ENCODE results near the gene DMRTC2. TPM values are rescaled to one million over a fixed set of nuclear protein-coding genes. Genes with fewer than 3 reads are reported as not detected.

The DMRTC2 gene
- total RNA-seq (not detected), polyA plus RNA-seq (not detected)

DNA sequence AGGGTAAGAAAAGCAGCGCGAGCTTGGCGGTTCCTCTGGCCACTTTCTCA lies at the start of gene DMRTC2:
Gene DMRTC2 (plus strand): TSS at position 42 of the 50 bp plus-strand sequence. CDS start 2,387 bp downstream, outside the sequence.
- no peaks in the 10 kb centered on the region for H3K36me3 ChIP-seq (ENCODE audit: insufficient read depth, low read length)
- Mint-ChIP-seq H3K4me3 (no peak within 1 kb of the TSS), H3K27ac (peak within 1 kb of the TSS in 1 of 7 donors; percentile 68), H3K36me3 (no peaks in the 10 kb centered on the region), H3K4me1 (no peaks in the 10 kb centered on the region), H3K9me3 (peaks cover 0 to 2% (median 0%) of the 10 kb centered on the region in 8 donors), H3K27me3 (peaks cover 0 to 4% of the 10 kb centered on the region in 2 donors)
- H3K9me3 ChIP-seq (ENCODE audit: control insufficient read depth in 1 of 2, low read length in 2 of 2) = no peaks in the 10 kb centered on the region
- POLR2A ChIA-PET (ENCODE audit: partially characterized antibody) = no interaction called here
- H3K4me3 ChIP-seq (ENCODE audit: low read length in 2 of 2) = no peak within 1 kb of the TSS
- H3K27me3 ChIP-seq (ENCODE audit: insufficient read depth, low read length) = no peaks in the 10 kb centered on the region
- no peaks in the 10 kb centered on the region for H3K4me1 ChIP-seq (ENCODE audit: insufficient read depth, low read length)
- no peak for DNase-seq
- no peak within 1 kb of the TSS for H3K27ac ChIP-seq (ENCODE audit: low read depth, low read length)
- CTCF ChIA-PET (ENCODE audit: partially characterized antibody) = no interaction called here
- intact Hi-C loops (cut with micrococcal nuclease) = no loop called here

DNA sequence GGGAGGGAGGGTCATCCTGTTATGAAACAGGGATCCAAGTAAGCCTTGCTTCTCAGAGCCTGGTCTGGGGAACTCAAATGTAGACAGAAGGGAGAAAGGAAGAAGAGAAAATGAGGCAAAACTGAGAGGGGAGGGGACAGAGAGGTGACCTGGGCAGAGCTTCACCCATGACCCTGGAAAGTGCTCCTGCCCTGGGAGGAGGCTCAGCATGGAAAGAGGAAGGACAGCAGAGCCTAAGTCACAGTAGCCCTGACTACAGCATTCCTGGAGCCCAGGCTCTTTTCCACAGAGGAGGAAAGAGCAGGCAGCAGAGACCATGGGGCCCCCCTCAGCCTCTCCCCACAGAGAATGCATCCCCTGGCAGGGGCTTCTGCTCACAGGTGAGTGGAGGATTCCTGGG lies 48.5 kb upstream of the DMRTC2 start, which contains the start of gene CEACAM3:
Gene CEACAM3 (plus strand): TSS at position 226 of the 400 bp plus-strand sequence. CDS start 91 bp downstream, at position 317.
- Mint-ChIP-seq H3K27ac (no peak within 1 kb of the TSS), H3K36me3 (no peaks in the 10 kb centered on the region), H3K27me3 (peaks cover 22 to 28% of the 10 kb centered on the region in 2 donors), H3K4me1 (peaks cover 0 to 4% (median under 1%) of the 10 kb centered on the region in 4 donors), H3K4me3 (no peak within 1 kb of the TSS), H3K9me3 (peaks cover 0 to 1% (median 0%) of the 10 kb centered on the region in 8 donors)
- intact Hi-C loops (cut with micrococcal nuclease) = no loop called here
- DNase-seq = no peak
- no peak within 1 kb of the TSS for H3K27ac ChIP-seq (ENCODE audit: low read depth, low read length)
- ChIA-PET CTCF (ENCODE audit: partially characterized antibody) (interaction anchor here (0.7 to 3.2 kb wide), 8 partner anchors 10 to 155 kb away, joined by 3 to 23 read pairs (median 4); no protein-coding TSS in a partner anchor), POLR2A (ENCODE audit: partially characterized antibody) (no interaction called here)
- H3K36me3 ChIP-seq (ENCODE audit: insufficient read depth, low read length) = no peaks in the 10 kb centered on the region
- H3K4me1 ChIP-seq (ENCODE audit: insufficient read depth, low read length) = no peaks in the 10 kb centered on the region
- H3K9me3 ChIP-seq (ENCODE audit: control insufficient read depth in 1 of 2, low read length in 2 of 2) = no peaks in the 10 kb centered on the region
- no peak within 1 kb of the TSS for H3K4me3 ChIP-seq (ENCODE audit: low read length in 2 of 2)
- H3K27me3 ChIP-seq (ENCODE audit: insufficient read depth, low read length) = no peaks in the 10 kb centered on the region

DNA sequence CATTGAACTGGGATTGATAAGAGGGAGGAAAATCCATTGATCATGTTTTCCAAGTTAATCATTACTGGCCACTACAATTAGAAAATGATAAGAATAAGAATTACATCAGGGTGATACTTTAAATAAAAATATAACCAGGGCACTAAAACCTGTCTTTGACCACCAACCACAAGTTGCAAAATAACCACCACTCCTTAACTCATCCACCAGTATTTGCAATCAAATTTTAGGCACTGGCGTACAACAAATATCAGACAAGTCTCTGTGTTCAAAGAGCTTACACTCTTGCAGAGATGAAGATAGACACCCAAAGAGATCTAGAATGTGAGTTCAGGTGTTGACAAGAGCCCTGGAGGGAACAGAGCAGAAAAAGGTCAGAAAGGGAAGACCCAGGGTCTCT lies 47.9 kb upstream of the DMRTC2 start:
- H3K27me3 ChIP-seq (ENCODE audit: insufficient read depth, low read length) = no peaks in the 10 kb centered on the region
- no peaks in the 10 kb centered on the region for H3K4me1 ChIP-seq (ENCODE audit: insufficient read depth, low read length)
- ChIA-PET CTCF (ENCODE audit: partially characterized antibody) (interaction anchor here (3.2 kb wide), 1 partner anchor 44 kb away, joined by 23 read pairs; no protein-coding TSS in a partner anchor), POLR2A (ENCODE audit: partially characterized antibody) (no interaction called here)
- H3K9me3 ChIP-seq (ENCODE audit: control insufficient read depth in 1 of 2, low read length in 2 of 2) = no peaks in the 10 kb centered on the region
- no peak overlapping the region for H3K4me3 ChIP-seq (ENCODE audit: low read length in 2 of 2)
- no peaks in the 10 kb centered on the region for H3K36me3 Mint-ChIP-seq
- no peak overlapping the region for H3K4me3 Mint-ChIP-seq
- peaks cover 22 to 25% of the 10 kb centered on the region in 2 donors for H3K27me3 Mint-ChIP-seq
- intact Hi-C loops (cut with micrococcal nuclease) = no loop called here
- H3K36me3 ChIP-seq (ENCODE audit: insufficient read depth, low read length) = no peaks in the 10 kb centered on the region
- peaks cover 0 to 1% (median 0%) of the 10 kb centered on the region in 8 donors for H3K9me3 Mint-ChIP-seq
- peaks cover 0 to 4% (median under 1%) of the 10 kb centered on the region in 4 donors for H3K4me1 Mint-ChIP-seq
- H3K27ac Mint-ChIP-seq = no peak overlapping the region
- DNase-seq = no peak
- H3K27ac ChIP-seq (ENCODE audit: low read depth, low read length) = no peak overlapping the region

DNA sequence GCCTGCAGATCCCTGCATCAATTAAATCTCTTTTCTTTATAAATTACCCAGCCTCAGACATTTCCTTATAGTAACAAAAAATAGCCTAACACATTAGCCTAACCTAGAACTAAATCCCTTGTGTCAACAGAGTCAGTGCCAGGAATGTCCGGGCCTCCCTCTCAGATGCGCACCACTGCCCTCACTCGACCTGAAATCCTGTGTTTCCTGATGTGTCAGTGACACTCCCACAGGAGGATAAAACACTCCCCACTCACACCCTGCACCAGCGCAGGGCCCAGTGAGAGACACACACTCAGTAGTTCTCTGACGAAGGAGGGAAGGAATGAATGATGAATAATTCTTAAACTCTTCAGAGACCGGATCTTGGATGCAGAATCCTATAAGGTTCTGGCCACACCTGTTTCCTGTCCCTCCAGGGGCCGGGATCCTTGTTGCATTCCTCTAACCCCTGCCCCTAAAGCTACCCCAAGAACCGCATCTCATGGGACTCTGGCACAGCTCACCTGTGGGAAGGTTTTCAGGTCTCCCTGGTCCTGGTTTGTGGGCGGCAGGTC lies 45.3 kb upstream of the DMRTC2 start:
- POLR2A ChIA-PET (ENCODE audit: partially characterized antibody) = no interaction called here
- no peak overlapping the region for H3K27ac ChIP-seq (ENCODE audit: low read depth, low read length)
- H3K27me3 ChIP-seq (ENCODE audit: insufficient read depth, low read length) = no peaks in the 10 kb centered on the region
- CTCF ChIA-PET (ENCODE audit: partially characterized antibody) = no interaction called here
- Mint-ChIP-seq H3K9me3 (peaks cover 0 to 1% (median 0%) of the 10 kb centered on the region in 8 donors), H3K4me1 (peaks cover 2 to 10% (median 5%) of the 10 kb centered on the region in 4 donors), H3K4me3 (no peak overlapping the region), H3K27me3 (peaks cover 7 to 11% of the 10 kb centered on the region in 2 donors), H3K36me3 (no peaks in the 10 kb centered on the region), H3K27ac (peak overlapping the region in 2 of 7 donors; percentile 53 to 75)
- no peak for DNase-seq
- no peak overlapping the region for H3K4me3 ChIP-seq (ENCODE audit: low read length in 2 of 2)
- H3K9me3 ChIP-seq (ENCODE audit: control insufficient read depth in 1 of 2, low read length in 2 of 2) = no peaks in the 10 kb centered on the region
- H3K4me1 ChIP-seq (ENCODE audit: insufficient read depth, low read length) = no peaks in the 10 kb centered on the region
- no peaks in the 10 kb centered on the region for H3K36me3 ChIP-seq (ENCODE audit: insufficient read depth, low read length)
- intact Hi-C loops (cut with micrococcal nuclease) = no loop called here

DNA sequence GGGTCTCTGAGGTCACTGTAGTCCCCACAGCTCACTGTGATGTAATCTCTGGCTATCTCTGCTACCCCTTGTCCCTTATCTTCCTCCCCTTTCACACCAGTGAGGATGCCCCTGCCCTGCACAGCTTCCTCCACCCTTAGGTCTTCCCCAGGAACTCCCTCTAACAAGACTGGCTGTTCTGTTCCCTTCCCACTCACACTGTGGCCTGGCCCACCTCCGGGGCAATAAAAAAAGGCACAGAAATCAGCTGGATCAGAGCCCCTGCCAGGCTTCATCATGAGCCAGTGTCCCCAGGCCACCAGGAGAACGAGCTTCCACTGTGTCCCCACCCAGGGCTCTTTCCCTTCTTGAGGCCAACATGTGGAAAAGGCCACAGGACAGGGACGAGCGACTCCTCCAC lies 43.8 kb upstream of the DMRTC2 start:
- Histone ChIP-seq H3K9me3 (ENCODE audit: control insufficient read depth in 1 of 2, low read length in 2 of 2) (no peaks in the 10 kb centered on the region), H3K36me3 (ENCODE audit: insufficient read depth, low read length) (no peaks in the 10 kb centered on the region), H3K4me3 (ENCODE audit: low read length in 2 of 2) (no peak overlapping the region), H3K27ac (ENCODE audit: low read depth, low read length) (no peak overlapping the region), H3K27me3 (ENCODE audit: insufficient read depth, low read length) (no peaks in the 10 kb centered on the region), H3K4me1 (ENCODE audit: insufficient read depth, low read length) (no peaks in the 10 kb centered on the region)
- ChIA-PET POLR2A (ENCODE audit: partially characterized antibody) (no interaction called here), CTCF (ENCODE audit: partially characterized antibody) (interaction anchor here (1.1 kb wide), 1 partner anchor 9 kb away, joined by 3 read pairs; no protein-coding TSS in a partner anchor)
- H3K4me1 Mint-ChIP-seq = peaks cover 3 to 11% (median 5%) of the 10 kb centered on the region in 4 donors
- no peak overlapping the region for H3K4me3 Mint-ChIP-seq
- H3K27me3 Mint-ChIP-seq = peaks cover 3 to 7% of the 10 kb centered on the region in 2 donors
- no peak for DNase-seq
- H3K9me3 Mint-ChIP-seq = peaks cover 0 to 3% (median 0%) of the 10 kb centered on the region in 8 donors
- intact Hi-C loops (cut with micrococcal nuclease) = no loop called here
- H3K27ac Mint-ChIP-seq = no peak overlapping the region
- no peaks in the 10 kb centered on the region for H3K36me3 Mint-ChIP-seq

- peaks cover 3 to 4% of the 10 kb centered on the region in 2 donors for H3K27me3 Mint-ChIP-seq
- H3K27ac ChIP-seq (ENCODE audit: low read depth, low read length) = no peak overlapping the region
- no peaks in the 10 kb centered on the region for H3K9me3 ChIP-seq (ENCODE audit: control insufficient read depth in 1 of 2, low read length in 2 of 2)
- H3K4me1 Mint-ChIP-seq = peaks cover 3 to 11% (median 5%) of the 10 kb centered on the region in 4 donors
- no peaks in the 10 kb centered on the region for H3K27me3 ChIP-seq (ENCODE audit: insufficient read depth, low read length)
- no peak overlapping the region for H3K4me3 ChIP-seq (ENCODE audit: low read length in 2 of 2)
- H3K36me3 ChIP-seq (ENCODE audit: insufficient read depth, low read length) = no peaks in the 10 kb centered on the region
- no peak overlapping the region for H3K4me3 Mint-ChIP-seq
- H3K4me1 ChIP-seq (ENCODE audit: insufficient read depth, low read length) = no peaks in the 10 kb centered on the region
- DNase-seq = no peak
- ChIA-PET CTCF (ENCODE audit: partially characterized antibody) (interaction anchor here (1.2 kb wide), 1 partner anchor 17 kb away, joined by 3 read pairs; no protein-coding TSS in a partner anchor), POLR2A (ENCODE audit: partially characterized antibody) (no interaction called here)
- intact Hi-C loops (cut with micrococcal nuclease) = no loop called here
- peaks cover 0 to 3% (median 0%) of the 10 kb centered on the region in 8 donors for H3K9me3 Mint-ChIP-seq
- peak overlapping the region in 1 of 7 donors; percentile 35 for H3K27ac Mint-ChIP-seq
- H3K36me3 Mint-ChIP-seq = no peaks in the 10 kb centered on the region
Observed at GRCh38 chr19:41801792-41802211, 43.0 kb upstream of the DMRTC2 start.

GRCh38 chr19:41802770-41803169 lies 42.1 kb upstream of the DMRTC2 start:
- intact Hi-C loops (cut with micrococcal nuclease) = no loop called here
- Mint-ChIP-seq H3K9me3 (peaks cover 0 to 3% (median 0%) of the 10 kb centered on the region in 8 donors), H3K36me3 (no peaks in the 10 kb centered on the region), H3K4me3 (no peak overlapping the region), H3K4me1 (peaks cover 3 to 11% (median 5%) of the 10 kb centered on the region in 4 donors), H3K27me3 (peaks cover 0 to 4% of the 10 kb centered on the region in 2 donors), H3K27ac (no peak overlapping the region)
- H3K27me3 ChIP-seq (ENCODE audit: insufficient read depth, low read length) = no peaks in the 10 kb centered on the region
- CTCF ChIA-PET (ENCODE audit: partially characterized antibody) = interaction anchor here (1.2 kb wide), 1 partner anchor 18 kb away, joined by 3 read pairs; no protein-coding TSS in a partner anchor
- no peaks in the 10 kb centered on the region for H3K36me3 ChIP-seq (ENCODE audit: insufficient read depth, low read length)
- no peak for DNase-seq
- H3K4me1 ChIP-seq (ENCODE audit: insufficient read depth, low read length) = no peaks in the 10 kb centered on the region
- no peak overlapping the region for H3K4me3 ChIP-seq (ENCODE audit: low read length in 2 of 2)
- POLR2A ChIA-PET (ENCODE audit: partially characterized antibody) = no interaction called here
- H3K27ac ChIP-seq (ENCODE audit: low read depth, low read length) = no peak overlapping the region
- no peaks in the 10 kb centered on the region for H3K9me3 ChIP-seq (ENCODE audit: control insufficient read depth in 1 of 2, low read length in 2 of 2)
